HUES6 (cell line): ENCODE data around the gene SWT1.
"Not testable (repeated sequence)": the region's sequence is repeated elsewhere in the genome, so short reads cannot be mapped to it uniquely, and the experiment has no call there.

Source experiments
- H3K27ac ChIP-seq: 2 replicates; pipeline ENCODE4 v1.7.0; 2013; ENCODE audit warnings: low read depth, mild to moderate bottlenecking, low read length, inconsistent platforms
- H3K27me3 ChIP-seq: 2 replicates; pipeline ENCODE4 v1.6.1; 2013; ENCODE audit warnings: low read length; ENCODE audit not compliant: control insufficient read depth, insufficient read depth
- H3K36me3 ChIP-seq: 2 replicates; pipeline ENCODE4 v1.6.1; 2013; ENCODE audit warnings: low read length; ENCODE audit not compliant: control insufficient read depth, insufficient read depth
- H3K4me1 ChIP-seq: 2 replicates; pipeline ENCODE4 v1.6.1; 2013; ENCODE audit warnings: low read length; ENCODE audit not compliant: control insufficient read depth, insufficient read depth
- H3K4me3 ChIP-seq: 2 replicates; pipeline ENCODE4 v1.5.1; 2013; ENCODE audit warnings: low read depth, low read length
- H3K9ac ChIP-seq: one replicate; pipeline ENCODE4 v1.6.1; 2013; ENCODE audit warnings: mild to moderate bottlenecking, low read length
- H3K9me3 ChIP-seq: 2 replicates; pipeline ENCODE4 v1.6.1; 2013; ENCODE audit warnings: low read depth, low read length; ENCODE audit not compliant: control insufficient read depth, insufficient read depth

SWT1 gene

DNA sequence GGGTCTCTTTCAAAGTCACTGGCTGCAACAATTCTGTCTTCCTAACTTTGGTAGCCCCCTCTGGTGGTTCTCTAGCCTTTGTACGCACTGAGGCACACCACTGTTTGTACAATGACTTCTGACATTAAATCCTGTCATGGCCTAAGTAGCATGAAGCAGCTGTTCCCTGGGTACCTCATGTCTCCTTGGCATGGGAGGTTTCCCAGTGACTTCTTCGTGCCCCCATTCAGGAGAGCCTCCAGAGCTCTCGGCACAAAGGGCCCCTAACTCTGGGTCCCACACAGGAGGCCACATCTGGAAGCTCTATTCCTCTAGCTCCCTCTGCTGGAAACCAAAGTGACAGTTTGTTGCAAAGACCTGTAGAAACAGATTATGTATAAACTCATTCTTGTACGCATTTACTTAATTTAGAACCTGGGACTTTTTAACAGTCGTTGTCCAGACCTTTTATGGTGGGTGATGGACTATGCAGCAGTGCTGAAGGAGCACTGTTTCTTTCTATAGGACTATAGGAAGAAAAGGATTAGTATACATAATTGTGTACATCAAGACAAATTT, 13.4 kb downstream of the SWT1 start:
- no peaks in the 10 kb centered on the region for H3K9me3 ChIP-seq
- H3K27me3 ChIP-seq: no peaks in the 10 kb centered on the region
- H3K36me3 ChIP-seq: 0 out of 2 replicates have a peak, but pooled peaks cover 2% of the 10 kb centered on the region
- no peak overlapping the region for H3K27ac ChIP-seq
- no peak overlapping the region for H3K9ac ChIP-seq
- H3K4me1 ChIP-seq: no peaks in the 10 kb centered on the region
- peak overlapping the region; percentile 40; the same call in 1 of the 2 replicates for H3K4me3 ChIP-seq

- Histone ChIP-seq H3K9me3 (peaks cover 3% of the 10 kb centered on the region; the same call in 1 of the 2 replicates), H3K27ac (no peak overlapping the region), H3K9ac (no peak overlapping the region), H3K4me3 (no peak overlapping the region), H3K4me1 (no peaks in the 10 kb centered on the region), H3K27me3 (no peaks in the 10 kb centered on the region), H3K36me3 (no peaks in the 10 kb centered on the region)
Measured at GRCh38 chr1:185193756-185194155, 36.8 kb downstream of the SWT1 start.

GRCh38 chr1:185198712-185199111, 41.7 kb downstream of the SWT1 start:
- H3K9ac ChIP-seq, H3K4me3 ChIP-seq, H3K4me1 ChIP-seq, H3K27ac ChIP-seq, H3K9me3 ChIP-seq, H3K36me3 ChIP-seq, H3K27me3 ChIP-seq: not testable (repeated sequence)

DNA sequence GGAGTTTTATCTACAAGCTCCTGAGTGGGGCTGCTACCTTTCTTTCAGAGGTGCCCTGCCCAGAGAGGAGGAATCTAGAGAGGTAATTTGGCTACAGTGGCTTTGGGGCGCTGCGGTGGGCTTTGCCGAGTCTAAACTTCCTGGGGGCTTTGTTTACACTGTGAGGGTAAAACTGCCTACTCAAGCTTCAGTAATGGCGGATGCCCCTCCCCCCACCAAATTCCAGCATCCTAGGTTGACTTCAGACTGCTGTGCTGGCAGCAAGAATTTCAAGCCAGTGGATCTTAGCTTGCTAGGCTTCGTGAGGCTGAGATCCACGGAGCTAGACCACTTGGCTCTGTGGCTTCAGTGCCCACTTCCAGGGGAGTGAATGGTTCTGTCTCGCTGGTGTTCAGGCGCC, 43.9 kb downstream of the SWT1 start:
- Histone ChIP-seq H3K4me3 (no peak overlapping the region), H3K9ac (no peak overlapping the region), H3K27me3 (no peaks in the 10 kb centered on the region), H3K36me3 (no peaks in the 10 kb centered on the region), H3K4me1 (peaks cover 6% of the 10 kb centered on the region; the same call in 1 of the 2 replicates), H3K9me3 (peaks cover 8% of the 10 kb centered on the region; the same call in 1 of the 2 replicates), H3K27ac (peak overlapping the region; percentile 57; the same call in 1 of the 2 replicates)

- Histone ChIP-seq H3K27me3 (no peaks in the 10 kb centered on the region), H3K4me1 (no peaks in the 10 kb centered on the region), H3K36me3 (no peaks in the 10 kb centered on the region), H3K4me3 (no peak overlapping the region), H3K9me3 (0 out of 2 replicates have a peak, but pooled peaks cover 4% of the 10 kb centered on the region), H3K9ac (no peak overlapping the region), H3K27ac (no peak overlapping the region)
Measured at GRCh38 chr1:185207170-185207569, 50.2 kb downstream of the SWT1 start.

GRCh38 chr1:185207980-185208602, 51.1 kb downstream of the SWT1 start:
- 0 out of 2 replicates have a peak, but pooled peaks cover 4% of the 10 kb centered on the region for H3K9me3 ChIP-seq
- no peak overlapping the region for H3K27ac ChIP-seq
- H3K27me3 ChIP-seq: no peaks in the 10 kb centered on the region
- no peaks in the 10 kb centered on the region for H3K4me1 ChIP-seq
- no peak overlapping the region for H3K4me3 ChIP-seq
- H3K9ac ChIP-seq: no peak overlapping the region
- no peaks in the 10 kb centered on the region for H3K36me3 ChIP-seq

DNA sequence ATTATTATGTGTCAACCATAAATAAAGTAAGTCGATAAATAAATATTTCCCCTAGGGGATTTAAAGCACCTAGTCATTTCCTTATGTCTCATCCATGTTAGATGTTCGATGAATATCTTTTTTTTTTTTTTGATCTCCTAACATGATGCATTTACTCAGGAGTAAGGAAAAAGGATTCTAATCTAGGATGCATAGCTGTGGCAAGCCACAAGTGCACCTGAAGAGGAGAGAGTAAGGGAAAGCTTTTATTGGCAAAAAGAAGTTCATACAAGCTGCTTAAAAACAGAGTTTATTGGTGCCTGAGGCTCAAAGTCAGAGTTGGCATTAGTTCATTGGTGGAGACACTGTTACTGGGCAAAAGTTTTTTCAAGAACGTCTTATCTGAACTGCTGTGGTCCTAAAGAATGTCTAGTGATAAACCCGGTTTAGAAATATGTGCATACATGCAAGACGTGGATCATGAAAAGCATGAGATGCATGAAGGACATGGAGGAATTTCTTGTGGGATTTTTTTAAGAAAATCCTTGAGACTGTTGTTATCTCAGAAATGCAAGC, 51.7 kb downstream of the SWT1 start:
- no peak overlapping the region for H3K27ac ChIP-seq
- H3K9me3 ChIP-seq: 0 out of 2 replicates have a peak, but pooled peaks cover 4% of the 10 kb centered on the region
- H3K27me3 ChIP-seq: no peaks in the 10 kb centered on the region
- H3K36me3 ChIP-seq: no peaks in the 10 kb centered on the region
- H3K4me3 ChIP-seq: no peak overlapping the region
- no peak overlapping the region for H3K9ac ChIP-seq
- H3K4me1 ChIP-seq: no peaks in the 10 kb centered on the region

GRCh38 chr1:185209357-185209756, 52.4 kb downstream of the SWT1 start:
- H3K4me1 ChIP-seq, H3K9me3 ChIP-seq, H3K36me3 ChIP-seq, H3K27ac ChIP-seq, H3K4me3 ChIP-seq, H3K9ac ChIP-seq, H3K27me3 ChIP-seq: not testable (repeated sequence)

- Histone ChIP-seq H3K4me1 (no peaks in the 10 kb centered on the region), H3K27ac (no peak overlapping the region), H3K9ac (no peak overlapping the region), H3K27me3 (no peaks in the 10 kb centered on the region), H3K36me3 (no peaks in the 10 kb centered on the region), H3K4me3 (no peak overlapping the region), H3K9me3 (0 out of 2 replicates have a peak, but pooled peaks cover 4% of the 10 kb centered on the region)
Measured at GRCh38 chr1:185213091-185213490, 56.1 kb downstream of the SWT1 start.

DNA sequence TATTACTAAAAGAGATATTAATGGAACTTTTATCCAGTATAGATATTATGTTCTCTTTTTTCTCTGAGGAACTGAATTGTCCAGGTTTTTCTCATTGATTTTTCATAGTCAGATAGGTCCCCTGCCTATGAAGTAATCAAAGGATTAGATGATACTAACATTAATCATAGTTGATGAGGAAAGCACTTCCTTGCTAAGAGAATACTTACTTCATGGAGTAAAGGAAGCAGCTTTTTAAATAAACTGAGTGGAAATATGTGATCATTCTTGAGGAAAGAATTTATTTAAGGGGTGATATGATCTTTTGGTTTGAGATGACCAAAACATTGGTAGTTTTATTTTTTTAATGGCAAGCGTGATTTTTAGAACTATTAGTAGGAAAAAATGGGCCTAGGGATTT, 58.9 kb downstream of the SWT1 start:
- H3K9me3 ChIP-seq: 0 out of 2 replicates have a peak, but pooled peaks cover 4% of the 10 kb centered on the region
- no peak overlapping the region for H3K4me3 ChIP-seq
- H3K27ac ChIP-seq: no peak overlapping the region
- no peaks in the 10 kb centered on the region for H3K36me3 ChIP-seq
- H3K27me3 ChIP-seq: no peaks in the 10 kb centered on the region
- H3K9ac ChIP-seq: no peak overlapping the region
- no peaks in the 10 kb centered on the region for H3K4me1 ChIP-seq

DNA sequence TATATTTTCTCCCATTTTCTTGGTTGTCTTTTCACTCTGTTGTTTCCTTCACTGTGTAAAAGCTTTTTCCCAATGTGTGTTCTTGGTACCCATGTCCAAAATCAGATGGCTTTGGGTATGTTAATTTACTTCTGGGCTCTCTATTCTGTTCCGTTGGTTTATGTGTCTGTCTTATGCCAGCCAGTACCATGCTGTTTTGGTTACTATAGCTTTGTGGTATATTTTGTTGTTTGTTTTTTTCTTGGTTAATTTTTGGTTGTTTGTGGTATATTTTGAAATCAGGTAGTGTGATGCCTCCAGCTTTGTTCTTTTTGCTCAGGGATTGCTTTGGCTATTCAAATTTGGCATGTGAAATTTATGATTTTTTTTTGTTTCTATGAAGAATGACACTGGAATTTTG, 67.2 kb downstream of the SWT1 start:
- Histone ChIP-seq H3K27me3 (no peaks in the 10 kb centered on the region), H3K4me1 (no peaks in the 10 kb centered on the region), H3K9me3 (peaks cover 7% of the 10 kb centered on the region; the same call in 1 of the 2 replicates), H3K4me3 (no peak overlapping the region), H3K36me3 (peaks cover 2% of the 10 kb centered on the region; the same call in 1 of the 2 replicates), H3K27ac (no peak overlapping the region), H3K9ac (no peak overlapping the region)
